DOHH2 (cell line): Measurements from ENCODE around the gene ADPRS.

ENCODE experiments used
- CTCF ChIP-seq: fragments of 200-600 bp; sonication (generic); IDR thresholded peaks from one replicate; pipeline ENCODE4 v1.5.1; 2014; ENCODE audit warnings: antibody characterized with exemption, mild to moderate bottlenecking, low read depth, low read length; ENCODE audit not compliant: poor library complexity, severe bottlenecking
- EZH2phosphoT487 ChIP-seq: fragments of 200-600 bp; sonication (generic); IDR thresholded peaks from 2 replicates; pipeline ENCODE4 v1.6.1; 2017; ENCODE audit warnings: borderline replicate concordance, mild to moderate bottlenecking, antibody characterized with exemption, low read length, moderate library complexity, mixed read lengths

DNA sequence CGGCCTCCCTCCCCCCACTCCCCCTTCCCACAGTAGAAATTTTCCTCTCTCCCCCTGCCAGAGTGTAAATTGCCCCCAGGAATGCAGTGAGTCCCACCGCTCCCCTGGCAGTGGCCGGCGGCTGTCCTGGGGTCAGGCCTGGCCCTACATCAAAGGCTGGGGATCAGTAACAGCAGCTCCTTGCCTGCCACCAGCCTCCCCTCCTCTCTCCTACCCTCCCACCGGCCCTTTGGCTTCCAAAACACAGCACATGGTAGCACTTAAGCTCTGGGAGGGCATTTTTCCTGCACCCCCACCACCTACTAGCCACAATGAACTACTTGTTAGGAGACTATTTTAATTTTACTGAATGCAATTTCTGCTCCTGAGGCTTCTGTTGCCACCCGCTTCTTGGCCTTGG lies 45.3 kb downstream of the ADPRS start:
- TF ChIP-seq CTCF = no peak
- no peak for TF ChIP-seq EZH2phosphoT487
